ENCODE measurements around the gene OPN5.

OPN5 gene

GRCh38 chr6:47788498-47788884, 6.7 kb downstream of the OPN5 start:
- DNase-seq (ENCODE audit: low spot score), result no peak

GRCh38 chr6:47789553-47789952, 7.7 kb downstream of the OPN5 start:
- DNase-seq (ENCODE audit: low spot score), result no peak

GRCh38 chr6:47792216-47792733, 10.4 kb downstream of the OPN5 start:
- no peak for DNase-seq (ENCODE audit: low spot score)

GRCh38 chr6:47794577-47795135, 12.8 kb downstream of the OPN5 start:
- DNase-seq (ENCODE audit: low spot score), result no peak

GRCh38 chr6:47801984-47802383, 20.2 kb downstream of the OPN5 start:
- DNase-seq (ENCODE audit: low spot score), result no peak

- no peak for DNase-seq (ENCODE audit: low spot score)
Measured at GRCh38 chr6:47804821-47805220, 23.0 kb downstream of the OPN5 start.

GRCh38 chr6:47809873-47810272, 28.0 kb downstream of the OPN5 start:
- no peak for DNase-seq (ENCODE audit: low spot score)

GRCh38 chr6:47810885-47811284, 29.1 kb downstream of the OPN5 start:
- no peak for DNase-seq (ENCODE audit: low spot score)

GRCh38 chr6:47811443-47811842, 29.6 kb downstream of the OPN5 start:
- no peak for DNase-seq (ENCODE audit: low spot score)

GRCh38 chr6:47817749-47818148, 35.9 kb downstream of the OPN5 start:
- no peak for DNase-seq (ENCODE audit: low spot score)

- DNase-seq (ENCODE audit: low spot score), result no peak
Measured at GRCh38 chr6:47819461-47819860, 37.6 kb downstream of the OPN5 start.

- no peak for DNase-seq (ENCODE audit: low spot score)
Measured at GRCh38 chr6:47822856-47823554, 41.2 kb downstream of the OPN5 start.

- no peak for DNase-seq (ENCODE audit: low spot score)
Measured at GRCh38 chr6:47832386-47833100, 50.7 kb downstream of the OPN5 start.

GRCh38 chr6:47834196-47834595, 52.4 kb downstream of the OPN5 start:
- DNase-seq (ENCODE audit: low spot score), result no peak

GRCh38 chr6:47836046-47836445, 54.2 kb downstream of the OPN5 start:
- DNase-seq (ENCODE audit: low spot score), result no peak

- DNase-seq (ENCODE audit: low spot score), result no peak
Measured at GRCh38 chr6:47836639-47837038, 54.8 kb downstream of the OPN5 start.

GRCh38 chr6:47839645-47840044, 57.8 kb downstream of the OPN5 start:
- no peak for DNase-seq (ENCODE audit: low spot score)

- DNase-seq (ENCODE audit: low spot score), result no peak
Measured at GRCh38 chr6:47844881-47845280, 63.0 kb downstream of the OPN5 start.

- no peak for DNase-seq (ENCODE audit: low spot score)
Measured at GRCh38 chr6:47846752-47847151, 64.9 kb downstream of the OPN5 start.

- no peak for DNase-seq (ENCODE audit: low spot score)
Measured at GRCh38 chr6:47851091-47851490, 69.3 kb downstream of the OPN5 start.

GRCh38 chr6:47852727-47853126, 70.9 kb downstream of the OPN5 start:
- DNase-seq (ENCODE audit: low spot score), result no peak

- no peak for DNase-seq (ENCODE audit: low spot score)
Measured at GRCh38 chr6:47853766-47854165, 71.9 kb downstream of the OPN5 start.

GRCh38 chr6:47854971-47855370, 73.1 kb downstream of the OPN5 start:
- DNase-seq (ENCODE audit: low spot score), result no peak

Data from GM03348 (cell line).